Heart left ventricle (tissue), 16 donors: ENCODE results near the gene KLHL2. TPM values are rescaled to one million over a fixed set of nuclear protein-coding genes. Genes with fewer than 3 reads are reported as not detected.
"Not testable (repeated sequence)": the region's sequence is repeated elsewhere in the genome, so short reads cannot be mapped to it uniquely, and the experiment has no call there.

Experiments used
- ATAC-seq, 4 donors: fragments of 200-7000 bp; cut with Tn5 transposase; one replicate each; pipeline ENCODE4 v1.9.1; 2020 to 2022; ENCODE audit warnings: moderate library complexity in 4 of 4, mild to moderate bottlenecking in 3 of 4, moderate number of reproducible peaks in 1 of 4
- DNase-seq, 5 donors: peaks; one replicate each; pipeline ENCODE4 v3.0.0-alpha.2; 2020
- H3K27ac ChIP-seq, 12 donors: fragments of 200-600 bp; sonication (generic) in 4 of 12; one replicate each; pipeline versions ENCODE4 v1.5.0 to v1.8.0; 2016 to 2022; ENCODE audit warnings: mild to moderate bottlenecking in 2 of 12
- H3K27me3 ChIP-seq, 9 donors: fragments of 200-600 bp; sonication (generic) in 2 of 9; one replicate each; pipeline versions ENCODE4 v1.5.1 to v1.8.0; 2016 to 2022; ENCODE audit warnings: mild to moderate bottlenecking in 3 of 9
- H3K36me3 ChIP-seq, 9 donors: fragments of 200-600 bp; sonication (generic) in 2 of 9; one replicate each; pipeline versions ENCODE4 v1.5.0 to v1.8.0; 2018 to 2022; ENCODE audit warnings: mild to moderate bottlenecking in 2 of 9
- H3K4me1 ChIP-seq, 12 donors: fragments of 200-600 bp; sonication (generic) in 4 of 12; one replicate each; pipeline versions ENCODE4 v1.5.0 to v1.8.0; 2016 to 2022; ENCODE audit warnings: mild to moderate bottlenecking in 3 of 12
- H3K4me3 ChIP-seq, 12 donors: fragments of 200-600 bp; sonication (generic) in 4 of 12; one replicate each; pipeline versions ENCODE4 v1.5.0 to v1.8.0; 2017 to 2022; ENCODE audit warnings: mild to moderate bottlenecking in 9 of 12, moderate library complexity in 4 of 12
- H3K9me3 ChIP-seq, 12 donors: fragments of 200-600 bp; sonication (generic) in 4 of 12; one replicate each; pipeline versions ENCODE4 v1.5.0 to v1.8.0; 2016 to 2022; ENCODE audit warnings: mild to moderate bottlenecking in 1 of 12
- CTCF ChIP-seq, 12 donors: fragments of 200-600 bp; sonication (generic) in 4 of 12; IDR thresholded peaks; one replicate each; pipeline versions ENCODE4 v1.5.0 to v1.8.0; 2018 to 2022; ENCODE audit warnings: antibody characterized with exemption in 12 of 12, mild to moderate bottlenecking in 5 of 12
- POLR2A ChIP-seq, 2 donors: fragments of 450-650 bp; IDR thresholded peaks; one replicate each; pipeline ENCODE4 v1.6.1; 2017; ENCODE audit warnings: antibody characterized with exemption in 2 of 2, mild to moderate bottlenecking in 2 of 2, moderate library complexity in 2 of 2
- WGBS, 4 donors: extraction: QIAGEN DNeasy Blood & Tissue Kit in 2 of 4; methylation state at CpG; one replicate each; pipeline versions ENCODE4 v1.1.5 to v1.1.7; 2013 to 2018; 5-methylcytosine and 5-hydroxymethylcytosine counted together
- intact Hi-C, 10 donors: fragments of 100-400 bp; cut with DNase I; formaldehyde crosslinking; loops; one replicate each; pipeline versions ENCODE4 v1.11.1 to v1.14.2; 2022
- polyA plus RNA-seq, 2 donors: library from polyadenylated mRNA; stranded (reverse); fragments of 200-250 nt; gene quantifications; one replicate each; pipeline ENCODE4 v1.2.3, GENCODE V29; 2013
- total RNA-seq, 9 donors: library from RNA; depleted of rRNA in 2 of 9; stranded (reverse); fragments of >200 nt in 2 of 9; fragmentation: NEBNext Ultra II Directional in 3 of 9; extraction: Animal tissue kit (Norgen Biotek cat#: 25700) in 3 of 9; gene quantifications; one replicate each; pipeline versions ENCODE4 v1.1.0 to v1.2.4, GENCODE V29; 2016 to 2023
- donor health status: ischemic (EF 13 %, LVEDD 7.1; RV severe dilation, severe dysfunction).
- donor health status: healthy with polysubstance abuse.
- donor health status: DM: no; HTN: yes; CAD: no.
- donor health status: DM: no; HTN: no; CAD: no.
- donor health status: ischemic (EF 25% LVEDD 6.9; RV normal size, moderate dysfunction).
- donor health status: ischemic (EF 25% LVEDD 5.7; RV mildly dilated, moderate dysfunction).
- donor health status: healthy.
- donor health status: DM: yes; HTN: yes; CAD: no.
- donor health status: ischemic (EF 35%, LVEDD 5.7; RV mildly dilated, moderate dysfunction).
- donor health status: nonischemic (EF 11% LVEDD 7.7; RV severe dilation, severe dysfunction).
- donor health status: DM: yes; HTN: yes; CAD: no.
- donor health status: PGD.
- donor health status: ischemic (EF 29% LVEDD 5.4; RV normal size, mild dysfunction).
- donor health status: nonischemic (EF 23%, LVEDD 6.1; RV moderate dilation, normal function).

Gene KLHL2
- total and polyA plus RNA-seq, 11 donors, result 4.0 to 18.6 (median 10.8) TPM

- no peak for DNase-seq
- H3K27ac ChIP-seq, result peak overlapping the region in 1 of 12 donors; percentile 50
- H3K4me3 ChIP-seq, result no peak overlapping the region
- no peaks in the 10 kb centered on the region for H3K36me3 ChIP-seq
- no peak for TF ChIP-seq CTCF (IDR thresholded peaks at IDR 0.05)
- TF ChIP-seq POLR2A (IDR thresholded peaks at IDR 0.05), result no peak
- H3K27me3 ChIP-seq, result no peaks in the 10 kb centered on the region
- peaks cover 0 to 24% (median 0%) of the 10 kb centered on the region in 12 donors for H3K4me1 ChIP-seq
- WGBS, 4 donors, result 76 to 87% (median 82%) methylated on average over 3 of the region's 3 CpGs
- peak in 2 of 4 donors; percentile 29 to 63 for ATAC-seq
- intact Hi-C loops, result no loop called here
- H3K9me3 ChIP-seq, result no peaks in the 10 kb centered on the region
These were observed 40.7 kb downstream of the KLHL2 start for GRCh38 chr4:165248102-165248501.

- intact Hi-C loops, H3K36me3 ChIP-seq, ATAC-seq, DNase-seq, H3K4me3 ChIP-seq, H3K27me3 ChIP-seq, H3K27ac ChIP-seq, H3K9me3 ChIP-seq: not testable (repeated sequence)
- peaks cover 0 to 27% (median 0%) of the 10 kb centered on the region in 12 donors for H3K4me1 ChIP-seq
- 91 to 100% (median 95%) methylated on average over 1 of the region's 1 CpG for WGBS, 4 donors
These were observed 41.5 kb downstream of the KLHL2 start for GRCh38 chr4:165248904-165249303.

GRCh38 chr4:165254771-165255170, 47.4 kb downstream of the KLHL2 start:
- H3K9me3 ChIP-seq, H3K4me3 ChIP-seq, H3K36me3 ChIP-seq, H3K27me3 ChIP-seq, ATAC-seq, DNase-seq: not testable (repeated sequence)
- WGBS, 4 donors, result 86 to 91% (median 88%) methylated on average over 3 of the region's 3 CpGs
- Histone ChIP-seq H3K27ac (peak overlapping the region in 2 of 12 donors; percentile 28 to 70), H3K4me1 (peaks cover 0 to 28% (median 11%) of the 10 kb centered on the region in 12 donors)
- intact Hi-C loops, result loop anchor here in 1 of 10 donors (5.0 kb wide), 1 partner anchor 47 kb away; the partner anchor contains the start of gene KLHL2

GRCh38 chr4:165255439-165255838, 48.1 kb downstream of the KLHL2 start:
- WGBS, 4 donors, result 34 to 52% (median 42%) methylated on average over 4 of the region's 4 CpGs

GRCh38 chr4:165256074-165256659, 48.8 kb downstream of the KLHL2 start:
- H3K27me3 ChIP-seq, H3K9me3 ChIP-seq, H3K4me3 ChIP-seq, H3K36me3 ChIP-seq, DNase-seq: not testable (repeated sequence)
- peaks cover 0 to 28% (median 11%) of the 10 kb centered on the region in 12 donors for H3K4me1 ChIP-seq
- peak; percentile 75 to 89 (median 88) for ATAC-seq
- WGBS, 4 donors, result 33 to 46% (median 41%) methylated on average over 7 of the region's 7 CpGs
- intact Hi-C loops, result loop anchor here in 1 of 10 donors (5.0 kb wide), 1 partner anchor 49 kb away; the partner anchor contains the start of gene KLHL2
- H3K27ac ChIP-seq, result peak overlapping the region in 2 of 12 donors; percentile 24 to 70

More at GRCh38 chr4:165255439-165255838, 48.1 kb downstream of the KLHL2 start:
- H3K4me3 ChIP-seq, H3K9me3 ChIP-seq, H3K27me3 ChIP-seq, H3K36me3 ChIP-seq: not testable (repeated sequence)
- peak in 4 of 5 donors; percentile 27 to 55 (median 36) for DNase-seq
- H3K4me1 ChIP-seq, result peaks cover 0 to 28% (median 11%) of the 10 kb centered on the region in 12 donors
- peak overlapping the region in 2 of 12 donors; percentile 28 to 70 for H3K27ac ChIP-seq
- ATAC-seq, result peak; percentile 53 to 91 (median 84)
- intact Hi-C loops, result loop anchor here in 1 of 10 donors (5.0 kb wide), 1 partner anchor 48 kb away; the partner anchor contains the start of gene KLHL2

GRCh38 chr4:165259776-165260175, 52.4 kb downstream of the KLHL2 start:
- not testable (repeated sequence) for DNase-seq, H3K9me3 ChIP-seq, H3K27ac ChIP-seq, H3K4me3 ChIP-seq, H3K36me3 ChIP-seq, H3K27me3 ChIP-seq, ATAC-seq
- intact Hi-C loops, result loop anchor here in 1 of 10 donors (5.0 kb wide), 1 partner anchor 52 kb away; the partner anchor contains the start of gene KLHL2
- 73 to 89% (median 84%) methylated on average over 4 of the region's 4 CpGs for WGBS, 4 donors
- H3K4me1 ChIP-seq, result peaks cover 0 to 21% (median 11%) of the 10 kb centered on the region in 12 donors

- ATAC-seq, DNase-seq, H3K4me3 ChIP-seq, H3K27me3 ChIP-seq, intact Hi-C loops, H3K9me3 ChIP-seq, H3K27ac ChIP-seq, H3K36me3 ChIP-seq, H3K4me1 ChIP-seq: not testable (repeated sequence)
- WGBS, 4 donors, result 78 to 87% (median 80%) methylated on average over 3 of the region's 3 CpGs
These were observed 54.9 kb downstream of the KLHL2 start for GRCh38 chr4:165262306-165262705.

- 93 to 99% (median 95%) methylated on average over 3 of the region's 3 CpGs for WGBS, 4 donors
These were observed 56.1 kb downstream of the KLHL2 start for GRCh38 chr4:165263466-165263865.

GRCh38 chr4:165269931-165270330, 62.6 kb downstream of the KLHL2 start:
- intact Hi-C loops, DNase-seq, H3K9me3 ChIP-seq, H3K4me3 ChIP-seq, H3K27me3 ChIP-seq, H3K4me1 ChIP-seq, ATAC-seq, H3K27ac ChIP-seq: not testable (repeated sequence)
- peaks cover 0 to 12% (median 0%) of the 10 kb centered on the region in 9 donors for H3K36me3 ChIP-seq
- 87 to 97% (median 94%) methylated on average over 7 of the region's 7 CpGs for WGBS, 4 donors

More at GRCh38 chr4:165263466-165263865, 56.1 kb downstream of the KLHL2 start:
- H3K36me3 ChIP-seq, H3K4me3 ChIP-seq, ATAC-seq, H3K9me3 ChIP-seq, DNase-seq, H3K4me1 ChIP-seq, H3K27ac ChIP-seq, H3K27me3 ChIP-seq, intact Hi-C loops: not testable (repeated sequence)

GRCh38 chr4:165273443-165273842, 66.1 kb downstream of the KLHL2 start:
- intact Hi-C loops, result not testable (repeated sequence)

More at GRCh38 chr4:165273443-165273842, 66.1 kb downstream of the KLHL2 start:
- not testable (repeated sequence) for ATAC-seq, H3K4me1 ChIP-seq, H3K27ac ChIP-seq, H3K9me3 ChIP-seq, H3K27me3 ChIP-seq, H3K4me3 ChIP-seq, DNase-seq
- H3K36me3 ChIP-seq, result peaks cover 0 to 24% (median 2%) of the 10 kb centered on the region in 9 donors
- WGBS, 4 donors, result 84 to 96% (median 94%) methylated on average over 2 of the region's 2 CpGs
